Ishikawa (cell line): ENCODE results near the gene RTTN.

Experiments
- CEBPB ChIP-seq: IDR thresholded peaks from 2 replicates; pipeline ENCODE4 v1.6.1; 2012
- CREB1 ChIP-seq: IDR thresholded peaks from 2 replicates; pipeline ENCODE4 v1.6.1; 2012; ENCODE audit warnings: low read depth
- EGR1 ChIP-seq: IDR thresholded peaks from 2 replicates; pipeline ENCODE4 v1.6.1; 2012
- EP300 ChIP-seq: IDR thresholded peaks from 2 replicates; pipeline ENCODE4 v1.6.1; 2012; ENCODE audit warnings: borderline replicate concordance
- FOXM1 ChIP-seq: IDR thresholded peaks from 2 replicates; pipeline ENCODE4 v1.6.1; 2012; ENCODE audit warnings: low read depth, borderline replicate concordance
- NFIC ChIP-seq: IDR thresholded peaks from 2 replicates; pipeline ENCODE4 v1.6.1; 2012
- RAD21 ChIP-seq: IDR thresholded peaks from 2 replicates; pipeline ENCODE4 v1.6.1; 2012; ENCODE audit warnings: low read depth
- TAF1 ChIP-seq: IDR thresholded peaks from 2 replicates; pipeline ENCODE4 v1.6.1; 2012; ENCODE audit warnings: low read depth, mild to moderate bottlenecking
- TCF12 ChIP-seq: IDR thresholded peaks from 2 replicates; pipeline ENCODE4 v1.6.1; 2012; ENCODE audit warnings: low read depth
- TEAD4 ChIP-seq: IDR thresholded peaks from 2 replicates; pipeline ENCODE4 v1.6.1; 2012
- YY1 ChIP-seq: IDR thresholded peaks from 2 replicates; pipeline ENCODE4 v1.6.1; 2012; ENCODE audit warnings: low read depth
- ZBTB7A ChIP-seq: IDR thresholded peaks from 2 replicates; pipeline ENCODE4 v1.6.1; 2012; ENCODE audit warnings: low read depth
- TF ChIP-seq, protein P1 (sequence below): IDR thresholded peaks from 2 replicates; pipeline ENCODE4 v1.6.1; 2012; ENCODE audit warnings: low read depth, mild to moderate bottlenecking
- TF ChIP-seq, protein P2 (sequence below): IDR thresholded peaks from 2 replicates; pipeline ENCODE4 v1.6.1; 2012
- TF ChIP-seq, protein P3 (sequence below): IDR thresholded peaks from 2 replicates; pipeline ENCODE4 v1.6.1; 2012

RTTN gene

DNA sequence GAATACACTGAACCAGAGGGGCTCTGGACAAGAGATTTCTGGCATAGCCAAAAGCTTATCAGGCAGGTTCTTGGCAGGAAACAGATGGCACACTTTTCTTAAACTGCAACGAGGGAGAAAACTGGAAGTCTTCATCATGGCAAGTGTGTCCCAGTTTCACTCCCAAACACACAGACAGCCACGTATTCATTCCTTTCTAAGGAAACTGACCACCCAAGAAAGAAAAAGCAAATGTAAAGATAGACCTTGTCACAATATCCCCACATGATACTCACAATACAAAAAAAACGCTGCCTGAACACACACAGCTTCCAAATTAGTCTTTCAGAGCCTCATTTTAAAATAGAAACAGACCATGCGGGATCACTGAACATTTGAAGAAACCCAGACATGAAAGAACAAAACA lies 40.6 kb upstream of the RTTN start:
- TF ChIP-seq ZBTB7A, result no peak
- TF ChIP-seq EP300, result no peak

DNA sequence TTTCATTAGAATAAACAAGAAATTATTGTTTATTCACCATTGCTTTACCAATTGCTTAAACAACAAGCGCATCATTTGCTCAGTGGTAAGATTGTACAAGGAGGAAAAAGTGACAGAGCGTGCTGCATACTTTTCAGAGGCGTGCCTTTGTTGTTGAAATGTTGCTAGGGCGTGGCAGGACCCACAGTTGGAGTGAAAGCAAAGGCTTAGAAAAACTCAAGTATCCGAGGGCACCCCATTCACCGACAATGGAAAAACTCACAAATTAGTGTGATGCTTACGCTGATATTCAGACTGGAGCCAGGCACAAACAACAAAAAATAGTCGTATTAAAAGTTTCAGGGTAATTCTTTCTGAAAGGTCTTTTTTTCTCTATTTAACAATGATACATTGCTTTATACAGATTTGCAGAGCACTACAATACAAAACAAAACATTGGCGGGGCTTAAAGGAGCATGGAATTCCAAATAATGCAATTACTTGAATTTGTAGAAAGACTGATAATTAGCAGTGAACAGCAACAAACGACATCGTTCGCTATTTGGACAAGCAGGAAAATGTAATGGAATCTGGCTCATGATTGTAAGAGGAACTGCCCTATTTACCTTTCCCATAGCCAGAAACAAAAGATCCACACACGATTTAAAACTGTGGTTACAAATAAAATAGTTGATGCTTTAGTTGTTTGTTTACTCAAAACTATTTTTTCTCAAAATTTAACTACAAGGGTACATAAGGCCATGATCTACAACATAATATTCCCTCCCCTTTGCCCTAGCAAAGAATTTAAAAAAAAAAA lies 37.8 kb upstream of the RTTN start:
- TF ChIP-seq, protein P1, sequence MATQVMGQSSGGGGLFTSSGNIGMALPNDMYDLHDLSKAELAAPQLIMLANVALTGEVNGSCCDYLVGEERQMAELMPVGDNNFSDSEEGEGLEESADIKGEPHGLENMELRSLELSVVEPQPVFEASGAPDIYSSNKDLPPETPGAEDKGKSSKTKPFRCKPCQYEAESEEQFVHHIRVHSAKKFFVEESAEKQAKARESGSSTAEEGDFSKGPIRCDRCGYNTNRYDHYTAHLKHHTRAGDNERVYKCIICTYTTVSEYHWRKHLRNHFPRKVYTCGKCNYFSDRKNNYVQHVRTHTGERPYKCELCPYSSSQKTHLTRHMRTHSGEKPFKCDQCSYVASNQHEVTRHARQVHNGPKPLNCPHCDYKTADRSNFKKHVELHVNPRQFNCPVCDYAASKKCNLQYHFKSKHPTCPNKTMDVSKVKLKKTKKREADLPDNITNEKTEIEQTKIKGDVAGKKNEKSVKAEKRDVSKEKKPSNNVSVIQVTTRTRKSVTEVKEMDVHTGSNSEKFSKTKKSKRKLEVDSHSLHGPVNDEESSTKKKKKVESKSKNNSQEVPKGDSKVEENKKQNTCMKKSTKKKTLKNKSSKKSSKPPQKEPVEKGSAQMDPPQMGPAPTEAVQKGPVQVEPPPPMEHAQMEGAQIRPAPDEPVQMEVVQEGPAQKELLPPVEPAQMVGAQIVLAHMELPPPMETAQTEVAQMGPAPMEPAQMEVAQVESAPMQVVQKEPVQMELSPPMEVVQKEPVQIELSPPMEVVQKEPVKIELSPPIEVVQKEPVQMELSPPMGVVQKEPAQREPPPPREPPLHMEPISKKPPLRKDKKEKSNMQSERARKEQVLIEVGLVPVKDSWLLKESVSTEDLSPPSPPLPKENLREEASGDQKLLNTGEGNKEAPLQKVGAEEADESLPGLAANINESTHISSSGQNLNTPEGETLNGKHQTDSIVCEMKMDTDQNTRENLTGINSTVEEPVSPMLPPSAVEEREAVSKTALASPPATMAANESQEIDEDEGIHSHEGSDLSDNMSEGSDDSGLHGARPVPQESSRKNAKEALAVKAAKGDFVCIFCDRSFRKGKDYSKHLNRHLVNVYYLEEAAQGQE, result no peak
- TF ChIP-seq, protein P2, sequence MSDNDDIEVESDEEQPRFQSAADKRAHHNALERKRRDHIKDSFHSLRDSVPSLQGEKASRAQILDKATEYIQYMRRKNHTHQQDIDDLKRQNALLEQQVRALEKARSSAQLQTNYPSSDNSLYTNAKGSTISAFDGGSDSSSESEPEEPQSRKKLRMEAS, result no peak
- TF ChIP-seq TAF1 (no peak), NFIC (no peak), TCF12 (no peak), FOXM1 (no peak), EGR1 (no peak), ZBTB7A (no peak), YY1 (no peak), CREB1 (no peak), RAD21 (no peak), EP300 (no peak), CEBPB (no peak), TEAD4 (no peak)
- TF ChIP-seq, protein P3, sequence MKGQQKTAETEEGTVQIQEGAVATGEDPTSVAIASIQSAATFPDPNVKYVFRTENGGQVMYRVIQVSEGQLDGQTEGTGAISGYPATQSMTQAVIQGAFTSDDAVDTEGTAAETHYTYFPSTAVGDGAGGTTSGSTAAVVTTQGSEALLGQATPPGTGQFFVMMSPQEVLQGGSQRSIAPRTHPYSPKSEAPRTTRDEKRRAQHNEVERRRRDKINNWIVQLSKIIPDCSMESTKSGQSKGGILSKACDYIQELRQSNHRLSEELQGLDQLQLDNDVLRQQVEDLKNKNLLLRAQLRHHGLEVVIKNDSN, result no peak

DNA sequence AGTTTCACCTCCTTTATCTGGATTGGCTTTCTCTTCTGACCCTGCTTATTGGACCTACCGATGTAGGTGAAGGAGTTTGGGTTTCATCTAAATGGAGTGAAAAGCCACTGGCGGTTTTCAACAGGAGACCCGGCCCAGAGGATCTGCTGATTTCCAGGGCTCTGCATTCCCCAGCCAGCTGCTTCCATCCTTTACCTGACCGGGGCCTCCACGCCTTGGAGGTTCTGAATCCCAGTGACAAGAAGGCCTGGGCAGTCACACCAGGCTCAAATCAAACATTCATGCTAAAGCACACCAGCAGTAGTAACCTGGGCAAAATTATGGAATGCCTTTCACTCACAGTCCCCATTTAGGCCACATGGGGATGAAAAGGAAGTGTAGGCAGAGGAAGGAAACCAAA lies 30.0 kb upstream of the RTTN start:
- TF ChIP-seq EGR1 (no peak), TCF12 (no peak), ZBTB7A (no peak), CREB1 (no peak), TEAD4 (no peak), RAD21 (no peak), CEBPB (no peak), NFIC (no peak), EP300 (no peak), TAF1 (no peak), YY1 (no peak), FOXM1 (no peak)
- TF ChIP-seq, protein P2, result no peak
- TF ChIP-seq, protein P3, result no peak
- TF ChIP-seq, protein P1, result no peak

DNA sequence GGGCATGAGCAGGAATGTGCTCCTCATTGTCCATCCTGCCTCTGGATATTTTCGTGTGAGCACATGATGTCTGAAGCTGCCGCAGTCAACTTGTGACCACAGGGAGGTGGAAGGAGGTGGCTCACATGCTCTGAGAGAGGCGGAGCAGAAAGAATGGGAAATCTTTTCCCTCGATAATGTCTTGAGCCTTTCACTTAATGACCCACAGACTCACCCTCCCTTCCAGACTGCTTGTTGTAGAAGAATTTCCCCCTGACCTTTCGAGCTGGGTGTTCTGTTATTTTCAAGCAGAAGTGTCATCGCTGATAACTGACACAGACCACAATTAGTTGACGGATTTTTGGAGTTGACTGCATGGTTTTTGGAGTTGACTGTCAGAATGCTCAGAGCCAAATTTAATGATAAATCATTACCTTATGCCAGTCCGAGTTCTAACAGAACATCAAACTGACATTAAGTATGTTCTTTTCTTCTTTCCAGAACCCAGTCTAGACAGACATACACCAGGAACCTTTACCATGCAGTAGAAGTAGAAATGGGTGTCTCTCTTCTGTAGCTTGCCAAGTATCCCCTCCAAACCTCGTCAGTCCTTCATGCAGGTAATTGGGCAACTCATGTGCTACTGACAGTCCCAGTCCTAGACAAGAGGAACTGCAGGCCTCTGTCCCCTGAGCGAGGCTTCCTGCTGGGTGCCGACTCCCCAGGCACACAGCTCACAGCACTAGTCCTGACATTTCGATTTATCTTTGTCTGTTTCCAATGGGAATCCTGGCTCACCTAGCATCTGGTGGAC lies 29.4 kb upstream of the RTTN start:
- no peak for TF ChIP-seq FOXM1
- TF ChIP-seq, protein P3, result no peak
- no peak for TF ChIP-seq YY1
- TF ChIP-seq EGR1, result no peak
- TF ChIP-seq TAF1, result no peak
- no peak for TF ChIP-seq CREB1
- no peak for TF ChIP-seq TEAD4
- no peak for TF ChIP-seq RAD21
- no peak for TF ChIP-seq NFIC
- TF ChIP-seq TCF12, result no peak
- TF ChIP-seq, protein P1, result no peak
